ENCODE measurements around the gene GNL1.

The GNL1 gene

GRCh38 chr6:30570740-30571074 lies 14.4 kb upstream of the GNL1 start:
- Histone ChIP-seq H2AFZ (peak overlapping the region; percentile 69), H3K9ac (peak overlapping the region; percentile 11), H3K9me3 (ENCODE audit: control insufficient read depth, low read length) (no peaks in the 10 kb centered on the region), H3K27me3 (ENCODE audit: control insufficient read depth, insufficient read depth, low read length) (no peaks in the 10 kb centered on the region), H3K4me2 (ENCODE audit: low read length) (peak overlapping the region; percentile 89), H3K4me3 (ENCODE audit: low read depth, low read length) (peak overlapping the region; percentile 99), H3K36me3 (ENCODE audit: control insufficient read depth, insufficient read depth, low read length) (no peaks in the 10 kb centered on the region), H3K79me2 (peaks cover 32% of the 10 kb centered on the region), H3K4me1 (peaks cover 11% of the 10 kb centered on the region), H3K27ac (peak overlapping the region; percentile 73)
- TF ChIP-seq, protein P1, sequence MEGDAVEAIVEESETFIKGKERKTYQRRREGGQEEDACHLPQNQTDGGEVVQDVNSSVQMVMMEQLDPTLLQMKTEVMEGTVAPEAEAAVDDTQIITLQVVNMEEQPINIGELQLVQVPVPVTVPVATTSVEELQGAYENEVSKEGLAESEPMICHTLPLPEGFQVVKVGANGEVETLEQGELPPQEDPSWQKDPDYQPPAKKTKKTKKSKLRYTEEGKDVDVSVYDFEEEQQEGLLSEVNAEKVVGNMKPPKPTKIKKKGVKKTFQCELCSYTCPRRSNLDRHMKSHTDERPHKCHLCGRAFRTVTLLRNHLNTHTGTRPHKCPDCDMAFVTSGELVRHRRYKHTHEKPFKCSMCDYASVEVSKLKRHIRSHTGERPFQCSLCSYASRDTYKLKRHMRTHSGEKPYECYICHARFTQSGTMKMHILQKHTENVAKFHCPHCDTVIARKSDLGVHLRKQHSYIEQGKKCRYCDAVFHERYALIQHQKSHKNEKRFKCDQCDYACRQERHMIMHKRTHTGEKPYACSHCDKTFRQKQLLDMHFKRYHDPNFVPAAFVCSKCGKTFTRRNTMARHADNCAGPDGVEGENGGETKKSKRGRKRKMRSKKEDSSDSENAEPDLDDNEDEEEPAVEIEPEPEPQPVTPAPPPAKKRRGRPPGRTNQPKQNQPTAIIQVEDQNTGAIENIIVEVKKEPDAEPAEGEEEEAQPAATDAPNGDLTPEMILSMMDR (IDR thresholded peaks at IDR 0.05), result no peak

DNA sequence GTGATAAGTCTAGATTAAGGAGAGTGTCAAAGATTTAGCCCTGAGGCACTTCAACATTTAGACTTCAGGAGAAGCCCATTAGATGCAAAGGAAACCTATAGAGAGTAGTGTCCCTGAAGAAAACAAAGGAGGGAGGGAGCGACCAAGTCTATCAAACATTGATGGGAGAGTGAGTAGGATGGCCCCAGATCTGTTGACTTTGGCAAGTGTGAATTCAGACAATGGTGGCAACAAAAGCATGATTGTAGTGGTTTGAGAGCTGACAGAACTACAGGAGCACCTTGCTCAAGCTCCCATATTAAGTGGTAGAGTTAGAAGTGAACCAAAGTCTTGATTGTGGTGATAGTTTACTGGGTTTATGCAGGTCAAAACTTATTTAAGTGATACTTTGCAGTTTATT lies 14.0 kb upstream of the GNL1 start:
- no peaks in the 10 kb centered on the region for H3K27me3 ChIP-seq (ENCODE audit: control insufficient read depth, insufficient read depth, low read length)
- peak overlapping the region; percentile 89 for H3K4me2 ChIP-seq (ENCODE audit: low read length)
- no peak overlapping the region for H3K9ac ChIP-seq
- no peak overlapping the region for H3K27ac ChIP-seq
- TF ChIP-seq, protein P1 (IDR thresholded peaks at IDR 0.05), result no peak
- no peaks in the 10 kb centered on the region for H3K9me3 ChIP-seq (ENCODE audit: control insufficient read depth, low read length)
- H3K79me2 ChIP-seq, result peaks cover 28% of the 10 kb centered on the region
- H2AFZ ChIP-seq, result peak overlapping the region; percentile 69
- H3K36me3 ChIP-seq (ENCODE audit: control insufficient read depth, insufficient read depth, low read length), result no peaks in the 10 kb centered on the region
- peaks cover 14% of the 10 kb centered on the region for H3K4me1 ChIP-seq
- H3K4me3 ChIP-seq (ENCODE audit: low read depth, low read length), result peak overlapping the region; percentile 99

GRCh38 chr6:30568245-30568644 lies 12.0 kb upstream of the GNL1 start:
- Histone ChIP-seq H3K4me3 (ENCODE audit: low read depth, low read length) (no peak overlapping the region), H3K4me1 (peaks cover 14% of the 10 kb centered on the region)
- TF ChIP-seq, protein P1 (IDR thresholded peaks at IDR 0.05), result no peak

DNA sequence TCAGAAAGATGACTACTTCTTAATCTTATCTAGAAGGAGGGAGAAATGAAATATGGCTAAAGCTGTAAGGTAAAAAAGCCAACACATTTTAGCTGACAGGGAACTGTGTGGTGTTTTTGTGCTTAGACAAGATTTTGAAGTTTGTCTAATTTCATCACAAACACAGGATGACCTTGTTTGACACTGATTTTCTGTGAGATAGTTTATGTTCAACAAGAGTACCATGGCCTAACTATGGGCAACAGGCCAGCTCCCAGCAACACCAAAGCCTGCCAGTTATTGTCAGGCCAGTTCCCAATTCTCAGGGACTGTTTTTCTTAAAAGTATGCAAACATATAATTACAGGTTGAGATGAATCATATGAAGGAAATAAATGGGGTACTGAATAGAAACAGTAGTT lies 9.5 kb upstream of the GNL1 start:
- no peaks in the 10 kb centered on the region for H3K9me3 ChIP-seq (ENCODE audit: control insufficient read depth, low read length)
- peaks cover 7% of the 10 kb centered on the region for H3K79me2 ChIP-seq
- no peak overlapping the region for H2AFZ ChIP-seq
- peak overlapping the region; percentile 61 for H3K27ac ChIP-seq
- no peak overlapping the region for H3K9ac ChIP-seq
- no peaks in the 10 kb centered on the region for H3K36me3 ChIP-seq (ENCODE audit: control insufficient read depth, insufficient read depth, low read length)
- peak overlapping the region; percentile 19 for H3K4me3 ChIP-seq (ENCODE audit: low read depth, low read length)
- peak overlapping the region; percentile 50 for H3K4me2 ChIP-seq (ENCODE audit: low read length)
- TF ChIP-seq, protein P1 (IDR thresholded peaks at IDR 0.05), result no peak
- H3K4me1 ChIP-seq, result peaks cover 5% of the 10 kb centered on the region
- no peaks in the 10 kb centered on the region for H3K27me3 ChIP-seq (ENCODE audit: control insufficient read depth, insufficient read depth, low read length)

More at GRCh38 chr6:30568245-30568644, 12.0 kb upstream of the GNL1 start:
- H3K9me3 ChIP-seq (ENCODE audit: control insufficient read depth, low read length), result no peaks in the 10 kb centered on the region
- H3K27me3 ChIP-seq (ENCODE audit: control insufficient read depth, insufficient read depth, low read length), result no peaks in the 10 kb centered on the region
- H3K27ac ChIP-seq, result no peak overlapping the region
- H3K4me2 ChIP-seq (ENCODE audit: low read length), result no peak overlapping the region
- H3K9ac ChIP-seq, result no peak overlapping the region
- peaks cover 23% of the 10 kb centered on the region for H3K79me2 ChIP-seq
- no peak overlapping the region for H2AFZ ChIP-seq
- no peaks in the 10 kb centered on the region for H3K36me3 ChIP-seq (ENCODE audit: control insufficient read depth, insufficient read depth, low read length)

DNA sequence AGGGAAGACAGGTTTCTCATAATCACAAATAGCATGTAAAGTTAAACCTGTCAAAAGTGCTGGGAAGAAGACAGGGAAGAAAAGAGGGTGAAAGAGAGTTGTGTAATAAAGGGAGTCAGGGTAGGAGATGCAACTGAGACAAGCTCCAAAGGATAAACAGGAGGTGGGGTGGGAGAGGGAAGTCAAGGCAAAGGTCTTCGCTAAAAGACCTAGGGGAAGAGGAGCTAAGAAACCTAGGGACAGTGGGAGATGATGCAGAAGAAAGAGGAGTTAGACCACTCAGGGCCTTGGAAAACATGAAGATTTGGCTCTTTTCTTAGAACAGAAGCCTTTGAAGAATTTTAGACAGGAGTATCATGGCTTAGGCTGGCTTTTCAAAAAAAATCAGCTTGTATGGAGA lies 7.8 kb upstream of the GNL1 start:
- H3K36me3 ChIP-seq (ENCODE audit: control insufficient read depth, insufficient read depth, low read length), result no peaks in the 10 kb centered on the region
- no peaks in the 10 kb centered on the region for H3K27me3 ChIP-seq (ENCODE audit: control insufficient read depth, insufficient read depth, low read length)
- H3K27ac ChIP-seq, result no peak overlapping the region
- no peak overlapping the region for H2AFZ ChIP-seq
- H3K9me3 ChIP-seq (ENCODE audit: control insufficient read depth, low read length), result no peaks in the 10 kb centered on the region
- TF ChIP-seq, protein P1 (IDR thresholded peaks at IDR 0.05), result no peak
- no peak overlapping the region for H3K4me3 ChIP-seq (ENCODE audit: low read depth, low read length)
- no peak overlapping the region for H3K9ac ChIP-seq
- H3K4me2 ChIP-seq (ENCODE audit: low read length), result no peak overlapping the region
- H3K79me2 ChIP-seq, result peaks cover 2% of the 10 kb centered on the region
- H3K4me1 ChIP-seq, result peaks cover 5% of the 10 kb centered on the region
